ENCODE results near the gene TMEM258.

DNA sequence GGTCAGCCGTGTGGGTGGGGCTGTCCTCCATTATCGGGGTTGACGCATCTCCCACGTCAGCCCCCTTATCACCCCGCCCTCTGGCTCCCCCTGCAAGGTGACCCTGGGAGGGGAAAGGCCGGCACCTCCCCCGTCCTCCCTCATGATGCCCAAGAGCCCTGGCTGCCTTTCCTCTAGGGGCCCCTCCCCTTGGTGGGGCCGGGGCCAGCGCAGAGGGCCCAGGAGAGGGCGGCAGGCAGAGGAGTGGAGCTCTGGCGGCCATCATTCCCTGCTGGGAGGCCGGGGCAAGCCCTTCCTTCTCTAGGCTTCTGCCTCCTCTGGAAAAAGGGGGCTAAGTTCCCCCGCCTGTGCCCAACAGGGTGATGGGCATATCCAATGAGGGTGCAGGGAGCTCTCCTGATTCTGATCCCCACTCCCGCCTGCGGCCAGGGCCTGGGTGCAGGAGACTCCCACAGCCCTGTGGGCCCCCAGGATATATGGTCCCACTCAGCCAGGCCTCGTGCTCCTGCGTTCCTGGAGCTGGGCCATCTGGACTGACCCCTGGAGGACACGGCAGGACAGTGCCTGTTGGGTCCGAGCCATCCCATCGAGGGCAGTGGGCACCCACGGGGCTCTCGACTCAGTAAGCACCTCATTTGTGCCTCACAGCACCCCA lies 27.7 kb downstream of the TMEM258 start:
- no peak for TF ChIP-seq POLR2AphosphoS5 (IDR thresholded peaks at IDR 0.05; ENCODE audit: borderline replicate concordance, low read depth, low read length)
- TF ChIP-seq EZH2 (IDR thresholded peaks at IDR 0.05) = no peak
- TF ChIP-seq FOXP2 (optimal IDR thresholded peaks at IDR 0.05; ENCODE audit: control extremely low read depth, extremely low read length, insufficient read depth) = no peak

Data from SK-N-MC (cell line).